Trophoblast cell (in vitro differentiated cells and primary cell): ENCODE measurements around the gene MEGF6.

ENCODE experiments used
- DNase-seq, 2 donors: peaks; one replicate each; pipeline ENCODE4 v3.0.0-alpha.2; 2016
- H2AFZ ChIP-seq: 2 replicates; pipeline ENCODE4 v1.6.1; 2013; ENCODE audit warnings: low read length, moderate library complexity, mild to moderate bottlenecking; ENCODE audit not compliant: insufficient read depth, poor library complexity
- H2AK5ac ChIP-seq: 2 replicates; pipeline ENCODE4 v1.6.1; 2013; ENCODE audit warnings: mild to moderate bottlenecking, low read length
- H2BK120ac ChIP-seq: 2 replicates; pipeline ENCODE4 v1.6.1; 2013; ENCODE audit warnings: low read length, mild to moderate bottlenecking, moderate library complexity; ENCODE audit not compliant: insufficient read depth, poor library complexity
- H2BK12ac ChIP-seq: 2 replicates; pipeline ENCODE4 v1.6.1; 2013; ENCODE audit warnings: mild to moderate bottlenecking, low read length, moderate library complexity
- H2BK5ac ChIP-seq: 2 replicates; pipeline ENCODE4 v1.6.1; 2013; ENCODE audit warnings: low read length, low read depth, moderate library complexity, mild to moderate bottlenecking; ENCODE audit not compliant: poor library complexity
- H3K14ac ChIP-seq: 2 replicates; pipeline ENCODE4 v1.6.1; 2013; ENCODE audit warnings: mild to moderate bottlenecking, low read length
- H3K18ac ChIP-seq: 2 replicates; pipeline ENCODE4 v1.6.1; 2013; ENCODE audit warnings: mild to moderate bottlenecking, low read length
- H3K23ac ChIP-seq: 2 replicates; pipeline ENCODE4 v1.6.1; 2013; ENCODE audit warnings: low read length
- H3K27ac ChIP-seq: 2 replicates; pipeline ENCODE4 v1.5.1; 2013; ENCODE audit warnings: low read depth, mild to moderate bottlenecking, inconsistent platforms, low read length, moderate library complexity
- H3K27me3 ChIP-seq: 2 replicates; pipeline ENCODE4 v1.6.1; 2013; ENCODE audit warnings: inconsistent platforms, mild to moderate bottlenecking, low read length, moderate library complexity; ENCODE audit not compliant: insufficient read depth
- H3K36me3 ChIP-seq, 2 experiments: 1 replicate in 1 of 2; 2 replicates in 1 of 2; pipeline ENCODE4 v1.6.1; 2013; ENCODE audit warnings: low read length in 2 of 2, mild to moderate bottlenecking in 2 of 2, moderate library complexity in 1 of 2; ENCODE audit not compliant: insufficient read depth in 2 of 2, control insufficient read depth in 1 of 2
- H3K4ac ChIP-seq: 2 replicates; pipeline ENCODE4 v1.6.1; 2013; ENCODE audit warnings: low read depth, mild to moderate bottlenecking, low read length, moderate library complexity
- H3K4me1 ChIP-seq, 2 experiments: 1 replicate in 1 of 2; 2 replicates in 1 of 2; pipeline ENCODE4 v1.6.1; 2013; ENCODE audit warnings: low read length in 2 of 2, mild to moderate bottlenecking in 2 of 2, moderate library complexity in 1 of 2; ENCODE audit not compliant: insufficient read depth in 2 of 2, control insufficient read depth in 1 of 2
- H3K4me2 ChIP-seq: 2 replicates; pipeline ENCODE4 v1.6.1; 2013; ENCODE audit warnings: inconsistent platforms, mild to moderate bottlenecking, low read length, moderate library complexity
- H3K4me3 ChIP-seq: 2 replicates; pipeline ENCODE4 v1.5.1; 2013; ENCODE audit warnings: mild to moderate bottlenecking, low read depth, low read length, inconsistent platforms
- H3K79me1 ChIP-seq: one replicate; pipeline ENCODE4 v1.6.1; 2013; ENCODE audit warnings: low read length
- H3K79me2 ChIP-seq: 2 replicates; pipeline ENCODE4 v1.6.1; 2013; ENCODE audit warnings: low read length, mild to moderate bottlenecking; ENCODE audit not compliant: control insufficient read depth, insufficient read depth, poor library complexity
- H3K9ac ChIP-seq: 2 replicates; pipeline ENCODE4 v1.6.1; 2013; ENCODE audit warnings: mild to moderate bottlenecking, low read length
- H3K9me3 ChIP-seq: 2 replicates; pipeline ENCODE4 v1.6.1; 2013; ENCODE audit warnings: low read depth, mild to moderate bottlenecking, control low read depth, inconsistent platforms, low read length; ENCODE audit not compliant: insufficient read depth
- H4K12ac ChIP-seq: 2 replicates; pipeline ENCODE4 v1.6.1; 2013; ENCODE audit warnings: low read depth, mild to moderate bottlenecking, low read length, moderate library complexity
- H4K8ac ChIP-seq: 2 replicates; pipeline ENCODE4 v1.6.1; 2013; ENCODE audit warnings: low read depth, mild to moderate bottlenecking, low read length, moderate library complexity
- H4K91ac ChIP-seq: one replicate; pipeline ENCODE4 v1.6.1; 2013; ENCODE audit warnings: low read depth, mild to moderate bottlenecking, low read length, moderate library complexity
- WGBS: extraction: QIAGEN DNeasy Blood & Tissue Kit; methylation state at CpG from one replicate; pipeline ENCODE4 v1.1.7; 2013; ENCODE audit warnings: missing lambda C conversion rate; ENCODE audit not compliant: insufficient read length, insufficient coverage; ENCODE audit errors: extremely low coverage; 5-methylcytosine and 5-hydroxymethylcytosine counted together

Gene MEGF6

GRCh38 chr1:3602375-3602774 is 8.9 kb downstream of the MEGF6 start:
- no CpG with 5 or more reads among the region's 21 CpGs for WGBS
- H3K27me3 ChIP-seq, result no peaks in the 10 kb centered on the region
- H2BK5ac ChIP-seq, result no peak overlapping the region
- H3K4me1 ChIP-seq, result no peaks in the 10 kb centered on the region
- no peak overlapping the region for H2BK12ac ChIP-seq
- no peaks in the 10 kb centered on the region for H3K79me1 ChIP-seq
- DNase-seq, result no peak
- H3K9ac ChIP-seq, result no peak overlapping the region
- no peak overlapping the region for H3K4ac ChIP-seq
- no peak overlapping the region for H2AFZ ChIP-seq
- no peak overlapping the region for H3K4me3 ChIP-seq
- H3K79me2 ChIP-seq, result no peaks in the 10 kb centered on the region
- H3K9me3 ChIP-seq, result peaks cover 14% of the 10 kb centered on the region
- no peak overlapping the region for H3K23ac ChIP-seq
- no peak overlapping the region for H4K8ac ChIP-seq
- no peak overlapping the region for H4K12ac ChIP-seq
- no peaks in the 10 kb centered on the region for H3K36me3 ChIP-seq
- H3K27ac ChIP-seq, result no peak overlapping the region
- H2BK120ac ChIP-seq, result no peak overlapping the region
- no peak overlapping the region for H3K4me2 ChIP-seq
- no peak overlapping the region for H2AK5ac ChIP-seq
- no peak overlapping the region for H4K91ac ChIP-seq
- no peak overlapping the region for H3K14ac ChIP-seq
- no peak overlapping the region for H3K18ac ChIP-seq

GRCh38 chr1:3601743-3602142 is 9.6 kb downstream of the MEGF6 start:
- no CpG with 5 or more reads among the region's 16 CpGs for WGBS
- no peak for DNase-seq
- no peak overlapping the region for H3K4me3 ChIP-seq

GRCh38 chr1:3600354-3600753 is 11.0 kb downstream of the MEGF6 start:
- Histone ChIP-seq H3K18ac (no peak overlapping the region), H3K4me3 (no peak overlapping the region), H2BK12ac (no peak overlapping the region), H3K14ac (no peak overlapping the region), H2BK120ac (no peak overlapping the region), H3K27me3 (no peaks in the 10 kb centered on the region), H3K79me1 (no peaks in the 10 kb centered on the region), H3K4me2 (no peak overlapping the region), H2AK5ac (no peak overlapping the region), H3K27ac (no peak overlapping the region), H3K9ac (no peak overlapping the region), H3K4ac (no peak overlapping the region), H3K23ac (no peak overlapping the region), H4K12ac (no peak overlapping the region), H3K4me1 (no peaks in the 10 kb centered on the region), H3K9me3 (peaks cover 14% of the 10 kb centered on the region), H2AFZ (no peak overlapping the region), H4K8ac (no peak overlapping the region), H2BK5ac (no peak overlapping the region), H3K36me3 (no peaks in the 10 kb centered on the region), H3K79me2 (no peaks in the 10 kb centered on the region), H4K91ac (no peak overlapping the region)
- DNase-seq, result no peak
- WGBS, result no CpG with 5 or more reads among the region's 10 CpGs

More at GRCh38 chr1:3601743-3602142, 9.6 kb downstream of the MEGF6 start:
- no peak overlapping the region for H3K18ac ChIP-seq
- no peak overlapping the region for H3K27ac ChIP-seq
- H3K9ac ChIP-seq, result no peak overlapping the region
- H4K8ac ChIP-seq, result no peak overlapping the region
- no peak overlapping the region for H2BK5ac ChIP-seq
- H2AK5ac ChIP-seq, result no peak overlapping the region
- H3K79me1 ChIP-seq, result no peaks in the 10 kb centered on the region
- no peaks in the 10 kb centered on the region for H3K4me1 ChIP-seq
- H3K4me2 ChIP-seq, result no peak overlapping the region
- no peak overlapping the region for H2BK120ac ChIP-seq
- H2BK12ac ChIP-seq, result no peak overlapping the region
- no peak overlapping the region for H4K12ac ChIP-seq
- H3K14ac ChIP-seq, result no peak overlapping the region
- no peak overlapping the region for H3K23ac ChIP-seq
- H3K36me3 ChIP-seq, result no peaks in the 10 kb centered on the region
- no peak overlapping the region for H4K91ac ChIP-seq
- H3K4ac ChIP-seq, result no peak overlapping the region
- H2AFZ ChIP-seq, result no peak overlapping the region
- H3K9me3 ChIP-seq, result peaks cover 14% of the 10 kb centered on the region
- H3K79me2 ChIP-seq, result no peaks in the 10 kb centered on the region
- H3K27me3 ChIP-seq, result no peaks in the 10 kb centered on the region

GRCh38 chr1:3599816-3600215 is 11.5 kb downstream of the MEGF6 start:
- H2AFZ ChIP-seq, result no peak overlapping the region
- DNase-seq, result no peak
- no peaks in the 10 kb centered on the region for H3K27me3 ChIP-seq
- no peaks in the 10 kb centered on the region for H3K79me2 ChIP-seq
- H3K4me3 ChIP-seq, result no peak overlapping the region
- peaks cover 10% of the 10 kb centered on the region for H3K9me3 ChIP-seq
- no peak overlapping the region for H2BK5ac ChIP-seq
- H3K9ac ChIP-seq, result no peak overlapping the region
- H3K27ac ChIP-seq, result no peak overlapping the region
- no peak overlapping the region for H3K23ac ChIP-seq
- no peak overlapping the region for H3K14ac ChIP-seq
- no peak overlapping the region for H3K4ac ChIP-seq
- no peak overlapping the region for H2BK12ac ChIP-seq
- WGBS, result no CpG with 5 or more reads among the region's 15 CpGs
- H4K8ac ChIP-seq, result no peak overlapping the region
- no peak overlapping the region for H2AK5ac ChIP-seq
- no peaks in the 10 kb centered on the region for H3K36me3 ChIP-seq
- H3K4me1 ChIP-seq, result no peaks in the 10 kb centered on the region
- no peak overlapping the region for H3K4me2 ChIP-seq
- no peak overlapping the region for H3K18ac ChIP-seq
- no peak overlapping the region for H4K91ac ChIP-seq
- H3K79me1 ChIP-seq, result no peaks in the 10 kb centered on the region
- no peak overlapping the region for H4K12ac ChIP-seq
- no peak overlapping the region for H2BK120ac ChIP-seq
